K562 (cell line): Measurements from ENCODE around the gene CHGA. TPM values are rescaled to one million over a fixed set of nuclear protein-coding genes. Genes with fewer than 3 reads are reported as not detected.

Source experiments
- ATAC-seq: fragments of 200-7000 bp; cut with Tn5 transposase; 3 replicates; pipeline ENCODE4 v1.9.1; 2020; ENCODE audit warnings: moderate library complexity
- BruUV-seq: library from RNA; stranded (reverse); fragments of 400-500 nt; replicated peaks from 2 replicates; lab custom pipeline; 2021; lab: Mats Ljungman, UMichigan
- CTCF ChIA-PET: fragments of 300-600 bp; formaldehyde crosslinking; extraction: SDS; loops from one replicate; lab custom pipeline; 2021; ENCODE audit warnings: low intra/inter-chr PET ratio; lab: Yijun Ruan, JAX
- POLR2A ChIA-PET: fragments of 300-600, 350-650 bp; sonication (Branson Sonifier 250); formaldehyde crosslinking; extraction: SDS; loops from one replicate; lab custom pipeline; 2021; ENCODE audit warnings: antibody characterized with exemption, inconsistent platforms; lab: Yijun Ruan, JAX
- DNase-seq, 4 experiments: peaks; one replicate each; pipeline versions ENCODE4 v3.0.0 to v3.0.0-alpha.2; 2011 to 2018; ENCODE audit warnings: low spot score in 3 of 4, mixed read lengths in 3 of 4; ENCODE audit errors: extremely low read depth in 1 of 4
- FAIRE-seq: peaks from 2 replicates; lab custom pipeline; 2011; peaks lifted over from hg19 to GRCh38; lab: Jason Lieb, UNC
- H2AFZ ChIP-seq: 2 replicates; pipeline ENCODE4 v1.6.0; 2011; ENCODE audit warnings: low read depth, low read length, control low read depth, inconsistent platforms
- H3K27ac ChIP-seq: fragments of 200-600 bp; 3 replicates; pipeline ENCODE4 v1.8.0; 2011; ENCODE audit warnings: low read depth, mild to moderate bottlenecking, control low read depth, inconsistent platforms, low read length, moderate library complexity, mixed read lengths; ENCODE audit errors: extremely low read depth
- H3K27me3 ChIP-seq, 2 experiments: fragments of 300-600 bp in 1 of 2; 2 replicates in 1 of 2; 3 replicates in 1 of 2; pipeline versions ENCODE4 v1.6.0 to v1.8.0; 2011; ENCODE audit warnings: inconsistent platforms in 2 of 2, low read length in 2 of 2, mild to moderate bottlenecking in 1 of 2, mixed read lengths in 1 of 2, moderate library complexity in 1 of 2; ENCODE audit not compliant: control insufficient read depth in 2 of 2, insufficient read depth in 2 of 2
- H3K36me3 ChIP-seq: fragments of 300-600 bp; 3 replicates; pipeline ENCODE4 v1.8.0; 2011; ENCODE audit warnings: mild to moderate bottlenecking, low read length, inconsistent platforms; ENCODE audit not compliant: control insufficient read depth, insufficient read depth
- H3K4me1 ChIP-seq, 2 experiments: fragments of 200-600 bp in 1 of 2; replicated peaks in 1 of 2; 2 replicates in 1 of 2; 3 replicates in 1 of 2; pipeline versions ENCODE4 v1.5.1 to v1.8.0; 2011; ENCODE audit warnings: inconsistent platforms in 2 of 2, low read length in 2 of 2, mild to moderate bottlenecking in 1 of 2, mixed read lengths in 1 of 2, moderate library complexity in 1 of 2; ENCODE audit not compliant: control insufficient read depth in 2 of 2, insufficient read depth in 2 of 2
- H3K4me2 ChIP-seq: 2 replicates; pipeline ENCODE4 v1.6.1; 2011; ENCODE audit warnings: low read length, control low read depth, inconsistent platforms, mixed read lengths; ENCODE audit not compliant: insufficient read depth
- H3K4me3 ChIP-seq: fragments of 200-600 bp; sonication (generic), shearing (Covaris generic); 2 replicates; pipeline ENCODE4 v1.5.1; 2016; ENCODE audit warnings: control low read depth, inconsistent platforms
- H3K79me2 ChIP-seq: fragments of 200-600 bp; 3 replicates; pipeline ENCODE4 v1.8.0; 2011; ENCODE audit warnings: low read length, inconsistent platforms; ENCODE audit not compliant: control insufficient read depth, insufficient read depth
- H3K9ac ChIP-seq, 2 experiments: 2 replicates each; pipeline versions ENCODE4 v1.6.0 to v1.6.1; 2011; ENCODE audit warnings: low read depth in 2 of 2, low read length in 2 of 2, control low read depth in 1 of 2, inconsistent platforms in 1 of 2, mild to moderate bottlenecking in 1 of 2, mixed read lengths in 1 of 2; ENCODE audit not compliant: insufficient read depth in 1 of 2
- H3K9me1 ChIP-seq: one replicate; pipeline ENCODE4 v1.6.0; 2011; ENCODE audit warnings: inconsistent platforms, mild to moderate bottlenecking, low read length, moderate library complexity; ENCODE audit not compliant: control insufficient read depth, insufficient read depth
- H3K9me3 ChIP-seq: replicated peaks from 2 replicates; pipeline ENCODE4 v1.5.1; 2011; ENCODE audit warnings: low read depth, low read length, inconsistent platforms; ENCODE audit not compliant: control insufficient read depth, insufficient read depth
- H4K20me1 ChIP-seq: replicated peaks from 2 replicates; pipeline ENCODE4 v1.6.1; 2011; ENCODE audit warnings: low read length, inconsistent platforms, mixed read lengths; ENCODE audit not compliant: control insufficient read depth, insufficient read depth
- ARID3B ChIP-seq: fragments of 250-450 bp; sonication (Bioruptor Pico); IDR thresholded peaks from 2 replicates; pipeline ENCODE4 v1.4.0; 2020; ENCODE audit warnings: borderline replicate concordance
- ATF2 ChIP-seq: sonication (generic); formaldehyde crosslinking; IDR thresholded peaks from 2 replicates; pipeline ENCODE4 v1.8.1; 2022; ENCODE audit warnings: missing genetic modification reagents
- FOXJ3 ChIP-seq: sonication (generic); formaldehyde crosslinking; IDR thresholded peaks from 2 replicates; pipeline ENCODE4 v1.4.0; 2020; ENCODE audit warnings: mild to moderate bottlenecking, missing genetic modification reagents
- HCFC1 ChIP-seq: IDR thresholded peaks from 2 replicates; pipeline ENCODE4 v1.6.1; 2012; ENCODE audit warnings: low read depth, low read length, improper control_type of control experiment
- MCM3 ChIP-seq: fragments of 450-650 bp; IDR thresholded peaks from 2 replicates; pipeline ENCODE4 v1.6.1; 2016
- NBN ChIP-seq: fragments of 450-650 bp; IDR thresholded peaks from 2 replicates; pipeline ENCODE4 v1.6.1; 2016; ENCODE audit warnings: low read depth, mild to moderate bottlenecking
- PHB2 ChIP-seq: fragments of 450-650 bp; IDR thresholded peaks from 2 replicates; pipeline ENCODE4 v1.6.1; 2017; ENCODE audit warnings: low read depth
- RREB1 ChIP-seq: fragments of 250-450 bp; sonication (Bioruptor Pico); IDR thresholded peaks from 2 replicates; pipeline ENCODE4 v1.4.0; 2020
- STAG1 ChIP-seq: sonication (generic); formaldehyde crosslinking; IDR thresholded peaks from 2 replicates; pipeline ENCODE4 v1.5.0; 2020; ENCODE audit warnings: missing genetic modification reagents, borderline replicate concordance
- TAF7 ChIP-seq: fragments of 450-650 bp; IDR thresholded peaks from 2 replicates; pipeline ENCODE4 v1.6.1; 2016; ENCODE audit warnings: missing genetic modification characterization, missing compliant biosample characterization
- ZFX ChIP-seq: sonication (generic); formaldehyde crosslinking; IDR thresholded peaks from 2 replicates; pipeline ENCODE4 v1.8.0; 2022; ENCODE audit warnings: mild to moderate bottlenecking, missing genetic modification reagents, moderate library complexity
- WGBS: fragments of 100-300 bp; shearing (Covaris generic); methylation state at CpG from one replicate; pipeline ENCODE4 v1.1.6; 2016; ENCODE audit warnings: low coverage, mixed read lengths; ENCODE audit not compliant: insufficient coverage; ENCODE audit errors: missing lambda C conversion rate; 5-methylcytosine and 5-hydroxymethylcytosine counted together
- in situ Hi-C: fragments of 300-500 bp; cut with MboI; formaldehyde crosslinking; loops from 4 replicates; pipeline ENCODE4 v1.15.0; 2018; ENCODE audit warnings: inconsistent platforms, mixed read lengths
- intact Hi-C: fragments of 100-400 bp; cut with micrococcal nuclease; formaldehyde crosslinking; loops from 2 replicates; pipeline ENCODE4 v1.14.2; 2022
- polyA plus RNA-seq, 8 experiments: library from polyadenylated mRNA; depleted of rRNA in 4 of 8; stranded (reverse) in 5 of 8; unstranded in 3 of 8; fragments of >200 nt; fragmentation: Nextera tagmentation in 2 of 8; fragmentation: Illumina TruSeq in 1 of 8; extraction: Ambion mirVana in 2 of 8; extraction: Trizol in 1 of 8; gene quantifications; 2 replicates each; pipeline versions ENCODE4 v1.2.1 to v1.2.3, GENCODE V29; 2011 to 2014; ENCODE audit warnings: inconsistent platforms in 1 of 8, missing spikeins in 1 of 8
- total RNA-seq, 7 experiments: library from RNA; depleted of rRNA in 6 of 7; stranded (reverse); fragments of >200 nt in 6 of 7; fragmentation: Illumina TruSeq in 2 of 7; extraction: Trizol in 2 of 7; gene quantifications; 2 replicates each; pipeline versions ENCODE4 v1.2.1 to v1.2.3, GENCODE V29; 2011 to 2021; ENCODE audit warnings: low replicate concordance in 1 of 7

The CHGA gene
- total and polyA plus RNA-seq, 9 of the 15 experiments (the other 6 are each of a cell fraction or from before 2014, with no cell fraction given): not detected

GRCh38 chr14:92953526-92953925 lies 30.6 kb downstream of the CHGA start:
- ChIA-PET CTCF (no interaction called here), POLR2A (no interaction called here)
- no peaks in the 10 kb centered on the region for H3K79me2 ChIP-seq
- H3K4me2 ChIP-seq: no peak overlapping the region
- H3K9me3 ChIP-seq: no peaks in the 10 kb centered on the region
- no peak overlapping the region for H3K9ac ChIP-seq
- peaks cover 19% of the 10 kb centered on the region; the same call in 1 of the 3 replicates for H3K36me3 ChIP-seq
- H3K4me1 ChIP-seq: peaks cover 0 to 5% of the 10 kb centered on the region in 2 experiments; a peak in 2 of 5 replicates
- TF ChIP-seq STAG1 (CRISPR knock-in tag): no peak
- TF ChIP-seq ZFX (CRISPR knock-in tag): no peak
- no peak for TF ChIP-seq RREB1 (CRISPR knock-in tag)
- no peak for TF ChIP-seq MCM3
- TF ChIP-seq ATF2 (CRISPR knock-in tag): no peak
- TF ChIP-seq ARID3B: no peak
- no peak for TF ChIP-seq FOXJ3 (CRISPR knock-in tag)
- TF ChIP-seq HCFC1: no peak
- no peak for TF ChIP-seq TAF7 (tag)
- TF ChIP-seq NBN: no peak
- TF ChIP-seq PHB2: no peak
- no peaks in the 10 kb centered on the region for H3K9me1 ChIP-seq
- no peak overlapping the region for H3K4me3 ChIP-seq
- H4K20me1 ChIP-seq: 0 out of 2 replicates have a peak, but pooled peaks cover 5% of the 10 kb centered on the region
- intact Hi-C loops: no loop called here
- BruUV-seq: no TSS peak
- no peak overlapping the region for H3K27ac ChIP-seq
- in situ Hi-C loops: loop anchor here (10.0 kb wide), 1 partner anchor 191 kb away; no protein-coding TSS in a partner anchor
- DNase-seq (no peak), FAIRE-seq (no peak), ATAC-seq (no peak)
- H2AFZ ChIP-seq: no peak overlapping the region
- no peaks in the 10 kb centered on the region for H3K27me3 ChIP-seq
- 79% methylated on average over 5 of the region's 6 CpGs for WGBS
